CD4-positive, alpha-beta memory T cell (primary cell): Measurements from ENCODE around the gene DDX4. TPM values are rescaled to one million over a fixed set of nuclear protein-coding genes. Genes with fewer than 3 reads are reported as not detected.
A peak's percentile ranks its signal among the peaks of the same experiment; 100 is the strongest.

Experiments used
- CTCF ChIA-PET: fragments of 350-600 bp; sonication (Branson Sonifier 250); formaldehyde crosslinking; loops from one replicate; lab custom pipeline; 2021; ENCODE audit warnings: inconsistent platforms; ENCODE audit not compliant: partially characterized antibody; lab: Charles Lee
- POLR2A ChIA-PET: fragments of 350-600 bp; sonication (Branson Sonifier 250); formaldehyde crosslinking; loops from one replicate; lab custom pipeline; 2021; ENCODE audit not compliant: partially characterized antibody; lab: Charles Lee
- DNase-seq, 5 donors: peaks; one replicate each; pipeline versions ENCODE4 v3.0.0 to v3.0.0-alpha.2; 2020 to 2022; ENCODE audit warnings: mixed read lengths in 1 of 5
- H3K27ac ChIP-seq: one replicate; pipeline ENCODE4 v1.7.0; 2013; ENCODE audit warnings: low read depth, low read length
- H3K27me3 ChIP-seq: 2 replicates; pipeline ENCODE4 v1.7.0; 2013; ENCODE audit warnings: mild to moderate bottlenecking, low read length, moderate library complexity; ENCODE audit not compliant: insufficient read depth
- H3K36me3 ChIP-seq: 2 replicates; pipeline ENCODE4 v1.7.0; 2013; ENCODE audit warnings: mild to moderate bottlenecking, low read length, moderate library complexity; ENCODE audit not compliant: insufficient read depth
- H3K4me1 ChIP-seq: 2 replicates; pipeline ENCODE4 v1.7.0; 2013; ENCODE audit warnings: mild to moderate bottlenecking, low read length, moderate library complexity; ENCODE audit not compliant: insufficient read depth
- H3K4me3 ChIP-seq, 2 donors: one replicate each; pipeline ENCODE4 v1.7.0; 2013; ENCODE audit warnings: low read length in 2 of 2, mild to moderate bottlenecking in 1 of 2
- H3K9me3 ChIP-seq, 2 donors: one replicate each; pipeline ENCODE4 v1.7.0; 2013; ENCODE audit warnings: low read length in 2 of 2, control low read depth in 1 of 2; ENCODE audit not compliant: control insufficient read depth in 1 of 2
- H3K27ac Mint-ChIP-seq, 7 donors: one replicate each; pipeline ENCODE4 v1.8.0; 2020 to 2021; ENCODE audit warnings: mixed read lengths in 7 of 7, mild to moderate bottlenecking in 6 of 7, inconsistent platforms in 3 of 7, moderate library complexity in 3 of 7
- H3K27me3 Mint-ChIP-seq, 2 donors: one replicate each; pipeline ENCODE4 v1.8.0; 2020 to 2021; ENCODE audit warnings: mixed read lengths in 2 of 2
- H3K36me3 Mint-ChIP-seq, 2 donors: one replicate each; pipeline ENCODE4 v1.8.0; 2020 to 2021; ENCODE audit warnings: mixed read lengths in 2 of 2, inconsistent platforms in 1 of 2, mild to moderate bottlenecking in 1 of 2
- H3K4me1 Mint-ChIP-seq, 4 donors: one replicate each; pipeline ENCODE4 v1.8.0; 2020 to 2021; ENCODE audit warnings: mixed read lengths in 4 of 4, mild to moderate bottlenecking in 1 of 4
- H3K4me3 Mint-ChIP-seq, 8 donors: one replicate each; pipeline ENCODE4 v1.8.0; 2020 to 2021; ENCODE audit warnings: mixed read lengths in 8 of 8, mild to moderate bottlenecking in 7 of 8, moderate library complexity in 6 of 8, inconsistent platforms in 3 of 8
- H3K9me3 Mint-ChIP-seq, 8 donors: one replicate each; pipeline ENCODE4 v1.8.0; 2020 to 2021; ENCODE audit warnings: mixed read lengths in 8 of 8, mild to moderate bottlenecking in 5 of 8, inconsistent platforms in 3 of 8, moderate library complexity in 1 of 8
- intact Hi-C: fragments of 100-400 bp; cut with micrococcal nuclease; formaldehyde crosslinking; loops from one replicate; pipeline ENCODE4 v1.15.1; 2023
- polyA plus RNA-seq, 2 donors: library from polyadenylated mRNA; unstranded; fragments of 300-500 nt; fragmentation: Illumina TruSeq; gene quantifications; one replicate each; pipeline ENCODE4 v1.2.3, GENCODE V29; 2021
- total RNA-seq, 2 experiments: library from RNA; stranded (reverse); gene quantifications; one replicate each; pipeline ENCODE4 v1.2.3, GENCODE V29; 2021

Gene DDX4
- total and polyA plus RNA-seq, 4 experiments from 2014 or later: not detected

- Mint-ChIP-seq H3K36me3 (no peaks in the 10 kb centered on the region), H3K4me3 (no peak overlapping the region), H3K27ac (no peak overlapping the region), H3K27me3 (peaks cover 6 to 17% of the 10 kb centered on the region in 2 donors), H3K4me1 (peaks cover 19 to 33% (median 25%) of the 10 kb centered on the region in 4 donors), H3K9me3 (peaks cover 0 to 2% (median 0%) of the 10 kb centered on the region in 8 donors)
- no peaks in the 10 kb centered on the region for H3K9me3 ChIP-seq
- POLR2A ChIA-PET: no interaction called here
- DNase-seq: no peak
- CTCF ChIA-PET: no interaction called here
- no peak overlapping the region for H3K27ac ChIP-seq
- intact Hi-C loops: no loop called here
- no peaks in the 10 kb centered on the region for H3K27me3 ChIP-seq
- peaks cover 23% of the 10 kb centered on the region for H3K4me1 ChIP-seq
- H3K36me3 ChIP-seq: no peaks in the 10 kb centered on the region
- no peak overlapping the region for H3K4me3 ChIP-seq
Measured at GRCh38 chr5:55852503-55852902, 114.6 kb downstream of the DDX4 start.

GRCh38 chr5:55853041-55853670 lies 115.3 kb downstream of the DDX4 start:
- Histone ChIP-seq H3K36me3 (no peaks in the 10 kb centered on the region), H3K9me3 (no peaks in the 10 kb centered on the region), H3K27ac (no peak overlapping the region), H3K27me3 (no peaks in the 10 kb centered on the region), H3K4me1 (peaks cover 26% of the 10 kb centered on the region), H3K4me3 (no peak overlapping the region)
- DNase-seq: no peak
- peaks cover 6 to 15% of the 10 kb centered on the region in 2 donors for H3K27me3 Mint-ChIP-seq
- no peak overlapping the region for H3K27ac Mint-ChIP-seq
- ChIA-PET POLR2A (no interaction called here), CTCF (no interaction called here)
- H3K4me1 Mint-ChIP-seq: peaks cover 19 to 36% (median 28%) of the 10 kb centered on the region in 4 donors
- H3K36me3 Mint-ChIP-seq: no peaks in the 10 kb centered on the region
- intact Hi-C loops: no loop called here
- H3K4me3 Mint-ChIP-seq: peak overlapping the region in 1 of 8 donors; percentile 32
- peaks cover 0 to 2% (median 0%) of the 10 kb centered on the region in 8 donors for H3K9me3 Mint-ChIP-seq

GRCh38 chr5:55853818-55854217 lies 116.0 kb downstream of the DDX4 start:
- Histone ChIP-seq H3K4me3 (no peak overlapping the region), H3K9me3 (no peaks in the 10 kb centered on the region), H3K27me3 (no peaks in the 10 kb centered on the region), H3K36me3 (no peaks in the 10 kb centered on the region), H3K4me1 (peaks cover 26% of the 10 kb centered on the region), H3K27ac (no peak overlapping the region)
- H3K36me3 Mint-ChIP-seq: no peaks in the 10 kb centered on the region
- ChIA-PET POLR2A (no interaction called here), CTCF (no interaction called here)
- intact Hi-C loops: no loop called here
- no peak overlapping the region for H3K4me3 Mint-ChIP-seq
- no peak overlapping the region for H3K27ac Mint-ChIP-seq
- no peaks in the 10 kb centered on the region for H3K9me3 Mint-ChIP-seq
- no peak for DNase-seq
- H3K27me3 Mint-ChIP-seq: peaks cover 6 to 13% of the 10 kb centered on the region in 2 donors
- peaks cover 19 to 40% (median 28%) of the 10 kb centered on the region in 4 donors for H3K4me1 Mint-ChIP-seq

GRCh38 chr5:55855509-55855908 lies 117.6 kb downstream of the DDX4 start:
- Histone ChIP-seq H3K4me3 (no peak overlapping the region), H3K9me3 (no peaks in the 10 kb centered on the region), H3K27me3 (no peaks in the 10 kb centered on the region), H3K36me3 (no peaks in the 10 kb centered on the region), H3K27ac (no peak overlapping the region), H3K4me1 (peaks cover 26% of the 10 kb centered on the region)
- H3K27me3 Mint-ChIP-seq: peaks cover 6 to 7% of the 10 kb centered on the region in 2 donors
- H3K4me3 Mint-ChIP-seq: peak overlapping the region in 5 of 8 donors; percentile 7 to 65 (median 57)
- intact Hi-C loops: no loop called here
- peak overlapping the region in 4 of 7 donors; percentile 14 to 64 (median 38) for H3K27ac Mint-ChIP-seq
- H3K9me3 Mint-ChIP-seq: no peaks in the 10 kb centered on the region
- no peaks in the 10 kb centered on the region for H3K36me3 Mint-ChIP-seq
- peak in 2 of 5 donors; percentile 10 to 15 for DNase-seq
- POLR2A ChIA-PET: no interaction called here
- H3K4me1 Mint-ChIP-seq: peaks cover 17 to 46% (median 28%) of the 10 kb centered on the region in 4 donors
- CTCF ChIA-PET: no interaction called here

- Histone ChIP-seq H3K36me3 (no peaks in the 10 kb centered on the region), H3K4me1 (peaks cover 26% of the 10 kb centered on the region), H3K9me3 (no peaks in the 10 kb centered on the region), H3K4me3 (no peak overlapping the region), H3K27ac (no peak overlapping the region), H3K27me3 (no peaks in the 10 kb centered on the region)
- CTCF ChIA-PET: no interaction called here
- DNase-seq: peak; percentile 46 to 66 (median 49)
- POLR2A ChIA-PET: no interaction called here
- Mint-ChIP-seq H3K4me3 (peak overlapping the region in 7 of 8 donors; percentile 3 to 69 (median 57)), H3K27me3 (peaks cover 1 to 2% of the 10 kb centered on the region in 2 donors), H3K4me1 (peaks cover 17 to 46% (median 28%) of the 10 kb centered on the region in 4 donors), H3K36me3 (no peaks in the 10 kb centered on the region), H3K9me3 (peaks cover 0 to 3% (median 0%) of the 10 kb centered on the region in 8 donors), H3K27ac (peak overlapping the region; percentile 57 to 79 (median 60))
- intact Hi-C loops: no loop called here
Measured at GRCh38 chr5:55856516-55857246, 118.8 kb downstream of the DDX4 start.

- peaks cover 26% of the 10 kb centered on the region for H3K4me1 ChIP-seq
- H3K27me3 Mint-ChIP-seq: peaks cover 0 to 1% of the 10 kb centered on the region in 2 donors
- H3K36me3 ChIP-seq: no peaks in the 10 kb centered on the region
- peaks cover 0 to 4% (median 0%) of the 10 kb centered on the region in 8 donors for H3K9me3 Mint-ChIP-seq
- no peak overlapping the region for H3K27ac ChIP-seq
- H3K27me3 ChIP-seq: no peaks in the 10 kb centered on the region
- no peak overlapping the region for H3K4me3 ChIP-seq
- peak overlapping the region in 6 of 7 donors; percentile 58 to 79 (median 62) for H3K27ac Mint-ChIP-seq
- no peaks in the 10 kb centered on the region for H3K36me3 Mint-ChIP-seq
- peaks cover 17 to 46% (median 27%) of the 10 kb centered on the region in 4 donors for H3K4me1 Mint-ChIP-seq
- DNase-seq: no peak
- no peaks in the 10 kb centered on the region for H3K9me3 ChIP-seq
- intact Hi-C loops: no loop called here
- ChIA-PET CTCF (interaction anchor here (0.6 kb wide), 1 partner anchor 79 kb away, joined by 6 read pairs; no protein-coding TSS in a partner anchor), POLR2A (no interaction called here)
- H3K4me3 Mint-ChIP-seq: peak overlapping the region in 5 of 8 donors; percentile 45 to 69 (median 65)
Measured at GRCh38 chr5:55857247-55857640, 119.4 kb downstream of the DDX4 start.

GRCh38 chr5:55858104-55858503 lies 120.2 kb downstream of the DDX4 start:
- H3K36me3 ChIP-seq: no peaks in the 10 kb centered on the region
- no peak for DNase-seq
- Mint-ChIP-seq H3K9me3 (peaks cover 0 to 4% (median 0%) of the 10 kb centered on the region in 8 donors), H3K36me3 (no peaks in the 10 kb centered on the region), H3K4me1 (peaks cover 17 to 46% (median 27%) of the 10 kb centered on the region in 4 donors), H3K27me3 (no peaks in the 10 kb centered on the region), H3K27ac (no peak overlapping the region), H3K4me3 (no peak overlapping the region)
- no peaks in the 10 kb centered on the region for H3K27me3 ChIP-seq
- H3K27ac ChIP-seq: no peak overlapping the region
- H3K9me3 ChIP-seq: no peaks in the 10 kb centered on the region
- POLR2A ChIA-PET: no interaction called here
- CTCF ChIA-PET: interaction anchor here (0.6 kb wide), 1 partner anchor 78 kb away, joined by 6 read pairs; no protein-coding TSS in a partner anchor
- no peak overlapping the region for H3K4me3 ChIP-seq
- H3K4me1 ChIP-seq: peaks cover 26% of the 10 kb centered on the region
- intact Hi-C loops: no loop called here
